Heart left ventricle (tissue), 16 donors: ENCODE data around the gene CNNM3. TPM values are rescaled to one million over a fixed set of nuclear protein-coding genes. Genes with fewer than 3 reads are reported as not detected.

Source experiments
- ATAC-seq, 4 donors: fragments of 200-7000 bp; cut with Tn5 transposase; one replicate each; pipeline ENCODE4 v1.9.1; 2020 to 2022; ENCODE audit warnings: moderate library complexity in 4 of 4, mild to moderate bottlenecking in 3 of 4, moderate number of reproducible peaks in 1 of 4
- DNase-seq, 5 donors: peaks; one replicate each; pipeline ENCODE4 v3.0.0-alpha.2; 2020
- H3K27ac ChIP-seq, 12 donors: fragments of 200-600 bp; sonication (generic) in 4 of 12; one replicate each; pipeline versions ENCODE4 v1.5.0 to v1.8.0; 2016 to 2022; ENCODE audit warnings: mild to moderate bottlenecking in 2 of 12
- H3K27me3 ChIP-seq, 9 donors: fragments of 200-600 bp; sonication (generic) in 2 of 9; one replicate each; pipeline versions ENCODE4 v1.5.1 to v1.8.0; 2016 to 2022; ENCODE audit warnings: mild to moderate bottlenecking in 3 of 9
- H3K36me3 ChIP-seq, 9 donors: fragments of 200-600 bp; sonication (generic) in 2 of 9; one replicate each; pipeline versions ENCODE4 v1.5.0 to v1.8.0; 2018 to 2022; ENCODE audit warnings: mild to moderate bottlenecking in 2 of 9
- H3K4me1 ChIP-seq, 12 donors: fragments of 200-600 bp; sonication (generic) in 4 of 12; one replicate each; pipeline versions ENCODE4 v1.5.0 to v1.8.0; 2016 to 2022; ENCODE audit warnings: mild to moderate bottlenecking in 3 of 12
- H3K4me3 ChIP-seq, 12 donors: fragments of 200-600 bp; sonication (generic) in 4 of 12; one replicate each; pipeline versions ENCODE4 v1.5.0 to v1.8.0; 2017 to 2022; ENCODE audit warnings: mild to moderate bottlenecking in 9 of 12, moderate library complexity in 4 of 12
- H3K9me3 ChIP-seq, 12 donors: fragments of 200-600 bp; sonication (generic) in 4 of 12; one replicate each; pipeline versions ENCODE4 v1.5.0 to v1.8.0; 2016 to 2022; ENCODE audit warnings: mild to moderate bottlenecking in 1 of 12
- CTCF ChIP-seq, 12 donors: fragments of 200-600 bp; sonication (generic) in 4 of 12; IDR thresholded peaks; one replicate each; pipeline versions ENCODE4 v1.5.0 to v1.8.0; 2018 to 2022; ENCODE audit warnings: antibody characterized with exemption in 12 of 12, mild to moderate bottlenecking in 5 of 12
- POLR2A ChIP-seq, 2 donors: fragments of 450-650 bp; IDR thresholded peaks; one replicate each; pipeline ENCODE4 v1.6.1; 2017; ENCODE audit warnings: antibody characterized with exemption in 2 of 2, mild to moderate bottlenecking in 2 of 2, moderate library complexity in 2 of 2
- WGBS, 4 donors: extraction: QIAGEN DNeasy Blood & Tissue Kit in 2 of 4; methylation state at CpG; one replicate each; pipeline versions ENCODE4 v1.1.5 to v1.1.7; 2013 to 2018; 5-methylcytosine and 5-hydroxymethylcytosine counted together
- intact Hi-C, 10 donors: fragments of 100-400 bp; cut with DNase I; formaldehyde crosslinking; loops; one replicate each; pipeline versions ENCODE4 v1.11.1 to v1.14.2; 2022
- polyA plus RNA-seq, 2 donors: library from polyadenylated mRNA; stranded (reverse); fragments of 200-250 nt; gene quantifications; one replicate each; pipeline ENCODE4 v1.2.3, GENCODE V29; 2013
- total RNA-seq, 9 donors: library from RNA; depleted of rRNA in 2 of 9; stranded (reverse); fragments of >200 nt in 2 of 9; fragmentation: NEBNext Ultra II Directional in 3 of 9; extraction: Animal tissue kit (Norgen Biotek cat#: 25700) in 3 of 9; gene quantifications; one replicate each; pipeline versions ENCODE4 v1.1.0 to v1.2.4, GENCODE V29; 2016 to 2023
- donor health status: ischemic (EF 13 %, LVEDD 7.1; RV severe dilation, severe dysfunction).
- donor health status: healthy with polysubstance abuse.
- donor health status: DM: no; HTN: yes; CAD: no.
- donor health status: DM: no; HTN: no; CAD: no.
- donor health status: ischemic (EF 25% LVEDD 6.9; RV normal size, moderate dysfunction).
- donor health status: ischemic (EF 25% LVEDD 5.7; RV mildly dilated, moderate dysfunction).
- donor health status: healthy.
- donor health status: DM: yes; HTN: yes; CAD: no.
- donor health status: ischemic (EF 35%, LVEDD 5.7; RV mildly dilated, moderate dysfunction).
- donor health status: nonischemic (EF 11% LVEDD 7.7; RV severe dilation, severe dysfunction).
- donor health status: DM: yes; HTN: yes; CAD: no.
- donor health status: PGD.
- donor health status: ischemic (EF 29% LVEDD 5.4; RV normal size, mild dysfunction).
- donor health status: nonischemic (EF 23%, LVEDD 6.1; RV moderate dilation, normal function).

Gene CNNM3
- total and polyA plus RNA-seq, 11 donors = 5.1 to 17.7 (median 10.2) TPM

- intact Hi-C loops = no loop called here
- DNase-seq (peak; percentile 64 to 82 (median 76)), ATAC-seq (peak; percentile 63 to 88 (median 86))
- no peak for TF ChIP-seq POLR2A (IDR thresholded peaks at IDR 0.05)
- TF ChIP-seq CTCF (IDR thresholded peaks at IDR 0.05) = no peak
- Histone ChIP-seq H3K27me3 (no peaks in the 10 kb centered on the region), H3K9me3 (no peaks in the 10 kb centered on the region), H3K4me3 (no peak overlapping the region), H3K27ac (peak overlapping the region in 8 of 12 donors; percentile 8 to 62 (median 43)), H3K36me3 (peaks cover 0 to 85% (median 73%) of the 10 kb centered on the region in 9 donors), H3K4me1 (peaks cover 0 to 24% (median 11%) of the 10 kb centered on the region in 12 donors)
- WGBS, 4 donors = 40 to 56% (median 47%) methylated on average over 17 to 18 of the region's 18 CpGs
Observed at GRCh38 chr2:96832754-96833507, 16.9 kb downstream of the CNNM3 start.

GRCh38 chr2:96835830-96836229 is 19.8 kb downstream of the CNNM3 start:
- no peak for DNase-seq
- intact Hi-C loops = no loop called here
- 82 to 96% (median 94%) methylated on average over 4 of the region's 4 CpGs for WGBS, 4 donors

GRCh38 chr2:96837575-96837974 is 21.5 kb downstream of the CNNM3 start:
- intact Hi-C loops = no loop called here
- WGBS, 4 donors = 62 to 88% (median 85%) methylated on average over 7 to 9 of the region's 9 CpGs
- Histone ChIP-seq H3K4me1 (peaks cover 0 to 33% (median 13%) of the 10 kb centered on the region in 12 donors), H3K4me3 (no peak overlapping the region), H3K27me3 (no peaks in the 10 kb centered on the region), H3K36me3 (peaks cover 0 to 54% (median 33%) of the 10 kb centered on the region in 9 donors), H3K9me3 (no peaks in the 10 kb centered on the region), H3K27ac (no peak overlapping the region)
- ATAC-seq (no peak), DNase-seq (no peak)
- TF ChIP-seq POLR2A (IDR thresholded peaks at IDR 0.05) (no peak), CTCF (IDR thresholded peaks at IDR 0.05) (no peak)

More at GRCh38 chr2:96835830-96836229, 19.8 kb downstream of the CNNM3 start:
- Histone ChIP-seq H3K4me1 (peaks cover 0 to 35% (median 12%) of the 10 kb centered on the region in 12 donors), H3K4me3 (no peak overlapping the region), H3K9me3 (no peaks in the 10 kb centered on the region), H3K27me3 (no peaks in the 10 kb centered on the region), H3K27ac (no peak overlapping the region), H3K36me3 (peaks cover 0 to 71% (median 50%) of the 10 kb centered on the region in 9 donors)
- no peak for ATAC-seq
- TF ChIP-seq POLR2A (IDR thresholded peaks at IDR 0.05) (no peak), CTCF (IDR thresholded peaks at IDR 0.05) (no peak)

- no peak for ATAC-seq
- intact Hi-C loops = no loop called here
- H3K27me3 ChIP-seq = no peaks in the 10 kb centered on the region
- no peak for DNase-seq
- H3K27ac ChIP-seq = no peak overlapping the region
- 78 to 88% (median 87%) methylated on average over 9 to 23 of the region's 23 CpGs for WGBS, 4 donors
- peaks cover 0 to 32% (median 8%) of the 10 kb centered on the region in 12 donors for H3K4me1 ChIP-seq
- H3K4me3 ChIP-seq = peak overlapping the region in 1 of 12 donors; percentile 34
- H3K36me3 ChIP-seq = peaks cover 0 to 48% (median 24%) of the 10 kb centered on the region in 9 donors
- no peak for TF ChIP-seq POLR2A (IDR thresholded peaks at IDR 0.05)
- TF ChIP-seq CTCF (IDR thresholded peaks at IDR 0.05) = no peak
- H3K9me3 ChIP-seq = no peaks in the 10 kb centered on the region
Observed at GRCh38 chr2:96838345-96839292, 22.6 kb downstream of the CNNM3 start.
